H9 (cell line): ENCODE results near the gene TRMT10C. TPM values are rescaled to one million over a fixed set of nuclear protein-coding genes. Genes with fewer than 3 reads are reported as not detected.

ENCODE experiments used
- DNase-seq: peaks from one replicate; pipeline ENCODE4 v3.0.0-alpha.2; 2017
- H2AFZ ChIP-seq: one replicate; pipeline ENCODE4 v1.6.1; 2013; ENCODE audit warnings: mild to moderate bottlenecking, low read length, control low read depth, moderate library complexity
- H2AK5ac ChIP-seq: 2 replicates; pipeline ENCODE4 v1.6.1; 2013; ENCODE audit warnings: low read length, control low read depth, mixed read lengths; ENCODE audit not compliant: insufficient read length
- H2BK120ac ChIP-seq: one replicate; pipeline ENCODE4 v1.6.1; 2013; ENCODE audit warnings: low read depth, mild to moderate bottlenecking, low read length, control low read depth, inconsistent platforms; ENCODE audit not compliant: poor library complexity, severe bottlenecking
- H2BK12ac ChIP-seq: 2 replicates; pipeline ENCODE4 v1.6.1; 2013; ENCODE audit warnings: low read length, control low read depth, mixed read lengths, low read depth; ENCODE audit not compliant: insufficient read length
- H2BK15ac ChIP-seq: 2 replicates; pipeline ENCODE4 v1.6.1; 2013; ENCODE audit warnings: low read depth, low read length, control low read depth
- H2BK20ac ChIP-seq: one replicate; pipeline ENCODE4 v1.6.1; 2013; ENCODE audit warnings: low read depth, mild to moderate bottlenecking, low read length, control low read depth, inconsistent platforms; ENCODE audit not compliant: poor library complexity, severe bottlenecking
- H2BK5ac ChIP-seq: 2 replicates; pipeline ENCODE4 v1.6.1; 2013; ENCODE audit warnings: low read length, control low read depth, mixed read lengths; ENCODE audit not compliant: insufficient read length
- H3K14ac ChIP-seq: 2 replicates; pipeline ENCODE4 v1.6.1; 2013; ENCODE audit warnings: low read length, control low read depth; ENCODE audit not compliant: insufficient read depth
- H3K18ac ChIP-seq: 2 replicates; pipeline ENCODE4 v1.6.1; 2013; ENCODE audit warnings: low read depth, mild to moderate bottlenecking, mixed read lengths, low read length, control low read depth; ENCODE audit not compliant: insufficient read length
- H3K23ac ChIP-seq: 2 replicates; pipeline ENCODE4 v1.6.1; 2013; ENCODE audit warnings: low read length, control low read depth, mixed read lengths, low read depth; ENCODE audit not compliant: insufficient read length
- H3K23me2 ChIP-seq: 2 replicates; pipeline ENCODE4 v1.6.1; 2013; ENCODE audit warnings: low read depth, mild to moderate bottlenecking, mixed read lengths, low read length, control low read depth; ENCODE audit not compliant: insufficient read length, poor library complexity, severe bottlenecking
- H3K27ac ChIP-seq: 2 replicates; pipeline ENCODE4 v1.5.1; 2013; ENCODE audit warnings: low read length, control low read depth, mixed read lengths, low read depth; ENCODE audit not compliant: insufficient read length
- H3K27me3 ChIP-seq: 2 replicates; pipeline ENCODE4 v1.6.1; 2013; ENCODE audit warnings: low read length, control low read depth, inconsistent platforms; ENCODE audit not compliant: insufficient read depth
- H3K4ac ChIP-seq: 2 replicates; pipeline ENCODE4 v1.6.1; 2013; ENCODE audit warnings: low read depth, mild to moderate bottlenecking, control low read depth, inconsistent platforms, low read length, moderate library complexity
- H3K4me1 ChIP-seq: 2 replicates; pipeline ENCODE4 v1.6.1; 2013; ENCODE audit warnings: low read length, control low read depth, inconsistent platforms; ENCODE audit not compliant: insufficient read depth
- H3K4me2 ChIP-seq: 2 replicates; pipeline ENCODE4 v1.6.1; 2013; ENCODE audit warnings: low read length, control low read depth, mixed read lengths; ENCODE audit not compliant: insufficient read length, insufficient read depth
- H3K56ac ChIP-seq: 2 replicates; pipeline ENCODE4 v1.6.1; 2013; ENCODE audit warnings: low read depth, mild to moderate bottlenecking, mixed read lengths, low read length, control low read depth; ENCODE audit not compliant: insufficient read length
- H3K79me1 ChIP-seq: 2 replicates; pipeline ENCODE4 v1.6.1; 2013; ENCODE audit warnings: low read depth, mild to moderate bottlenecking, moderate library complexity, low read length, control low read depth, inconsistent platforms; ENCODE audit not compliant: insufficient read depth, poor library complexity, severe bottlenecking
- H3K79me2 ChIP-seq: 2 replicates; pipeline ENCODE4 v1.6.1; 2013; ENCODE audit warnings: low read length, control low read depth, inconsistent platforms; ENCODE audit not compliant: insufficient read depth
- H3K9ac ChIP-seq: 2 replicates; pipeline ENCODE4 v1.6.1; 2013; ENCODE audit warnings: low read length, control low read depth, mixed read lengths; ENCODE audit not compliant: insufficient read length; ENCODE audit errors: extremely low read depth
- H3K9me3 ChIP-seq: one replicate; pipeline ENCODE4 v1.6.1; 2013; ENCODE audit warnings: low read depth, low read length, inconsistent platforms; ENCODE audit not compliant: control insufficient read depth
- H3T11ph ChIP-seq: one replicate; pipeline ENCODE4 v1.6.1; 2013; ENCODE audit warnings: mild to moderate bottlenecking, low read length, control low read depth, inconsistent platforms
- H4K20me1 ChIP-seq: one replicate; pipeline ENCODE4 v1.6.1; 2013; ENCODE audit not compliant: control insufficient read depth, insufficient read length, insufficient read depth
- H4K5ac ChIP-seq: 2 replicates; pipeline ENCODE4 v1.6.1; 2013; ENCODE audit warnings: low read depth, mild to moderate bottlenecking, mixed read lengths, low read length, control low read depth; ENCODE audit not compliant: insufficient read length
- H4K8ac ChIP-seq: replicated peaks from 2 replicates; pipeline ENCODE4 v1.6.1; 2013; ENCODE audit warnings: low read length, control low read depth, mixed read lengths, low read depth; ENCODE audit not compliant: insufficient read length
- H4K91ac ChIP-seq: 2 replicates; pipeline ENCODE4 v1.6.1; 2013; ENCODE audit warnings: low read depth, mild to moderate bottlenecking, moderate library complexity, mixed read lengths, low read length, control low read depth; ENCODE audit not compliant: insufficient read length
- H3K27ac Mint-ChIP-seq, 3 experiments: 2 replicates in 2 of 3; 3 replicates in 1 of 3; pipeline ENCODE4 v1.8.0; 2020 to 2021; ENCODE audit warnings: mixed read lengths in 3 of 3, mild to moderate bottlenecking in 1 of 3, moderate library complexity in 1 of 3
- H3K27me3 Mint-ChIP-seq: 2 replicates; pipeline ENCODE4 v1.8.0; 2021; ENCODE audit warnings: low read depth, mild to moderate bottlenecking, moderate library complexity, mixed read lengths
- H3K36me3 Mint-ChIP-seq, 3 experiments: 2 replicates in 2 of 3; 3 replicates in 1 of 3; pipeline ENCODE4 v1.8.0; 2020 to 2021; ENCODE audit warnings: low read depth in 3 of 3, mixed read lengths in 3 of 3; ENCODE audit not compliant: insufficient read depth in 1 of 3
- H3K4me1 Mint-ChIP-seq, 2 experiments: 2 replicates each; pipeline ENCODE4 v1.8.0; 2020; ENCODE audit warnings: mixed read lengths in 2 of 2
- H3K4me3 Mint-ChIP-seq, 2 experiments: 2 replicates in 1 of 2; 3 replicates in 1 of 2; pipeline ENCODE4 v1.8.0; 2020 to 2021; ENCODE audit warnings: mild to moderate bottlenecking in 2 of 2, mixed read lengths in 2 of 2, moderate library complexity in 1 of 2
- H3K9me3 Mint-ChIP-seq, 2 experiments: 2 replicates in 1 of 2; 3 replicates in 1 of 2; pipeline ENCODE4 v1.8.0; 2020; ENCODE audit warnings: mild to moderate bottlenecking in 2 of 2, mixed read lengths in 2 of 2, moderate library complexity in 1 of 2
- CTCF ChIP-seq: fragments of 200-600 bp; sonication (generic); conservative IDR thresholded peaks from 3 replicates; pipeline ENCODE4 v1.8.0; 2021; ENCODE audit warnings: antibody characterized with exemption, mild to moderate bottlenecking
- WGBS: extraction: QIAGEN DNeasy Blood & Tissue Kit; methylation state at CpG from one replicate; pipeline ENCODE4 v1.1.7; 2013; ENCODE audit warnings: missing lambda C conversion rate, low lambda C conversion rate, mixed read lengths; ENCODE audit not compliant: insufficient read length; ENCODE audit errors: extremely low coverage; 5-methylcytosine and 5-hydroxymethylcytosine counted together
- total RNA-seq: library from RNA; stranded (reverse); gene quantifications from 2 replicates; pipeline ENCODE4 v1.2.1, GENCODE V29; 2021

Gene TRMT10C
- total RNA-seq, 1 experiment from 2014 or later: 53.6 TPM

GRCh38 chr3:101533603-101533968 is 28.1 kb upstream of the TRMT10C start:
- Histone ChIP-seq H3K4me2 (no peak overlapping the region), H2AFZ (no peak overlapping the region), H2BK5ac (no peak overlapping the region)

More at GRCh38 chr3:101533603-101533968, 28.1 kb upstream of the TRMT10C start:
- no peak overlapping the region for H3K56ac ChIP-seq
- H2BK15ac ChIP-seq: no peak overlapping the region
- DNase-seq: no peak
- H3K23me2 ChIP-seq: no peaks in the 10 kb centered on the region
- no peaks in the 10 kb centered on the region for H3K27me3 ChIP-seq
- no peak overlapping the region for H2BK120ac ChIP-seq
- no peaks in the 10 kb centered on the region for H4K20me1 ChIP-seq
- H3K4me1 ChIP-seq: no peaks in the 10 kb centered on the region; the same call in 1 of the 2 replicates
- TF ChIP-seq CTCF: no peak
- no peak overlapping the region for H4K91ac ChIP-seq
- H3K27ac ChIP-seq: no peak overlapping the region
- H3K4me3 Mint-ChIP-seq: no peak overlapping the region
- no peak overlapping the region for H3T11ph ChIP-seq
- no peak overlapping the region for H3K14ac ChIP-seq
- H3K4ac ChIP-seq: no peak overlapping the region
- no peaks in the 10 kb centered on the region for H3K79me2 ChIP-seq
- H2BK20ac ChIP-seq: no peak overlapping the region
- peaks cover 3% of the 10 kb centered on the region for H3K27me3 Mint-ChIP-seq
- H2AK5ac ChIP-seq: no peak overlapping the region
- H3K27ac Mint-ChIP-seq: no peak overlapping the region
- no peaks in the 10 kb centered on the region for H3K9me3 ChIP-seq
- H2BK12ac ChIP-seq: no peak overlapping the region
- WGBS: no CpG with 5 or more reads among the region's 1 CpG
- no peak overlapping the region for H3K9ac ChIP-seq
- H3K79me1 ChIP-seq: no peaks in the 10 kb centered on the region
- no peak overlapping the region for H3K23ac ChIP-seq
- H3K18ac ChIP-seq: no peak overlapping the region
- H3K9me3 Mint-ChIP-seq: peaks cover 10 to 15% of the 10 kb centered on the region in 2 experiments
- no peak overlapping the region for H4K5ac ChIP-seq
- H3K4me1 Mint-ChIP-seq: peaks cover 31 to 34% of the 10 kb centered on the region in 2 experiments
- peaks cover 5 to 14% (median 10%) of the 10 kb centered on the region in 3 experiments; a peak in 6 of 7 replicates for H3K36me3 Mint-ChIP-seq
- H4K8ac ChIP-seq: no peak overlapping the region
